ENCODE measurements around the gene GABRB3.

The GABRB3 gene

DNA sequence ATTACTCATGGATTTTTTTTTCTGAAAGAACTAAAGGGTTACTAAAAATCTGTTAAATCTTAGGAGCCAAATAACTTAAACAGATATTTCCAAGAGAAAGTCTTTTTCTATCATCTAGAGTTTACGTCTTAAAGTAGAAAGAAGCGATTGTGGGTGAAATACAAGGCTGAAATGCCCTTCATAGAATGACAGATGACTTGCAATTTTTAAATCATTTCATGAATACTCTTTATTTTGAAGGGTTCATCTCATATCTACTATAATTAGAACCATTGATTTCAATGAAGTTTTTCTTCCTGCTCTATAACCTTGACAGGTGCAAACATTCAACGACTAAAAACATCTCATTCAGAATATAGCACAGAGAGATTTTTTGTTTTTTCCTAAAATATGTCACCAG, 217.0 kb downstream of the GABRB3 start:
- no peak for DNase-seq (ENCODE audit: low read depth in 2 of 2)

DNA sequence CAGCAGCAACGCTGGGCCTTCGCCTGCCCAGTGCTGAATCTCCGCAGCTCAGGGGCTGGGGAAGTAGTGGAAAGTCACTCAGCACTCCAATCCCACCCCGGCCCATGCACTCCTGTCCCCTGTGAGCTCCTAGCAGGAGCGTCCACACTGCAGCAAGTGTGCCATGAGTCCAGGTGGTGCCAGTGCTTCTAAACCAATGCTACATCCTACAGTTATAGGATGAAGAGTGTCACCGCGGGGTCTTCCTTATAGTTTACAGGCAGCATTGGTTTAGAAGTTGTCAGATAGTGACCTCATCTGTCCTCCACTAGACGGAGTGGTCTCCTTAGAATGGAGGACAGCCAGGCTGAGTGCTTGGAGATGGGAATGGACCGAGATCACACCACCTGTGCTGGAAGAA, 221.4 kb downstream of the GABRB3 start:
- no peak for DNase-seq (ENCODE audit: low read depth in 2 of 2)

DNA sequence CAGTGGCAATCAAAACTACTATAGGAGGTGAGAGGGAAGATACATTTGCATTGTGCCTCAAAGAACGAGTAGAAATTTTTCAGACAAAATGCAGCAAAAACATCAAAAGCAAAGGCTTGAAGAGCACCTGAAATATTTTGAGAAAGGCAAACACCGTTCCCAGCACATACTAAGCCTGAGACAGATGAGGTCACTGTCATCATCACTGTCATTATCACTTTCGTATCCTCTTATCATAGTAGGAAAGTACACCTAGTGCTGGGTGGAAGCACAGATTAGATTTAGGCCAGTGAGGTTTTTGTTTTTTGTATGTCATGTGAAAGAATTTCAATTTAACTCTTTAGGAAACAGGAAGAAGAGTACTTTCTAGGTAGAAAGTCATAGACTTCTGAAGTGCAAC, 222.0 kb downstream of the GABRB3 start:
- no peak for DNase-seq (ENCODE audit: low read depth in 2 of 2)

DNA sequence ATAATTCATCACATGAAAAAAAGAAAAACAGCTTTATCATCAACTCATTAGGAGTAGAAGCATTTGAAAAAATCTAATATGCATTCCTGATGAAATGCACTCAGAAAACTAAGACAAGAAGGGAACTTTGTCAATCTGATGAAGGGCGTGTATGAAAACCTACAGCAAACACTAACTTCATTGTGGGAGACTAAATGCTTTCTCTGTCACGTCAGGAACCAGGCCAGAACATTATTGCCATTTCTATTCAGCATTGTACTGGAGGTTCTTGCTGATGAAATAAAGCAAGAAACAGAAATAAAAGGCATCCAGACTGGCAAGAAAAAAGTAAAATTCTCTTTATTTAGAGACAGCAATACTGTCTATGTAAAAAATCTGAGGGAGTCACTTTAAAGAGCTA, 235.2 kb downstream of the GABRB3 start:
- DNase-seq (ENCODE audit: low read depth in 2 of 2): no peak

DNA sequence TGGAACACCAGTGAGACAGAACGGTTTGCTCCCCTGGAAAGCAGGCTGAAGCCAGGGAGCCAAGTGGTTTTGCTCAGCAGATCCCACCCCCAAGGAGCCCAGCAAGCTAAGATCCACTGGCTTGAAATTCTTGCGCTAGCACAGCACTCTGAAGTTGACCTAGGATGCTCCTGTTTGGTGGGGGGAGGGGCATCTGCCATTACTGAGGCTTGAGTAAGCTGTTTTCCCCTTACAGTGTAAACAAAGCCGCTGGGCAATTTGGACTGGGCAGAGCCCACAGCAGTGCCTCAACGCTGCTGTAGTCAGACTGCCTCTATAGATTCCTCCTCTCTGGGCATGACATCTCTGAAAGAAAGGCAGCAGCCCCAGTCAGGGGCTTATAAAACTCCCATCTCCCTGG, 241.4 kb downstream of the GABRB3 start:
- DNase-seq (ENCODE audit: low read depth in 2 of 2): no peak

DNA sequence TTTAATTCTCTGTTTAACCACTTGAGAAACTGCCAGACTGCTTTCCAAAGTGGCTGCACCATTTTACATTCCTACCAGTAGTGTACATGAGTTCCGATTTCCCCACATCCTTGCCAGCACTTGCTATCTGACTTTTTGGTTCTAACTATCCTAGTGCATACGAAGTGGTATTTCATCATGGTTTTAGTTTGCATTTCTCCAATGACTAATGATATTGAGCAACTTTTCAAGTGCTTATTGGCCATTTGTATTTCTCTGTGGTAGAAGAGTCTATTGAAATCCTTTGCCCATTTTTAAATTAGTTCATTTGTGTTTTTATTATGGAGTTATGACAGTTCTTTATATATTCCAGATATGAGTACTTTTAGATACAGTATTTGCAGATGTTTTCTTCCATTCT, 247.8 kb downstream of the GABRB3 start:
- DNase-seq (ENCODE audit: low read depth in 2 of 2): no peak

DNA sequence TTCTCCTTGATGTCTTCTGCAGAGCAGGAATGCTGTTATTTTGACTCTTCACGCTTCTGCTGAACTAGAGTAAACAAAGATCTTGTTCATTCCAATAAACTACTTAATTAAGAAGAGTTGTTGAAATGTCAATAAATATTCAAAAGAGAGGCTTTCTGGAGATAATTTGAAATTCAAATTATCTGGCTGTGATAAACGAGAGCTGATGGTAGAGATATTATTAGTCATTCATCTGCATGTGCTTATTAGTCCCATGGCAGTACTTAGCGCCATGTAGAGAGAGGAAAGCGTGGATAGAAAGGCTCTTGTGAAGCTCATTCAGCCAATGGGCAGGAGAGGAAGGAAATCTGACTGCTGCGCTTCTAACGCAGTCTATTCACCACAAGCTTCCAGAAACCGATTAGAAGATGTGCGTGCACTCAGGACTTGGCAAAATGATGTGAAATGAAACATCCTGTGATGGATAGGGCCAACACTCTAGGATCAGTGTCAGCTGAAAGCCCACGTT, 251.1 kb downstream of the GABRB3 start:
- DNase-seq (ENCODE audit: low read depth in 2 of 2): no peak

DNA sequence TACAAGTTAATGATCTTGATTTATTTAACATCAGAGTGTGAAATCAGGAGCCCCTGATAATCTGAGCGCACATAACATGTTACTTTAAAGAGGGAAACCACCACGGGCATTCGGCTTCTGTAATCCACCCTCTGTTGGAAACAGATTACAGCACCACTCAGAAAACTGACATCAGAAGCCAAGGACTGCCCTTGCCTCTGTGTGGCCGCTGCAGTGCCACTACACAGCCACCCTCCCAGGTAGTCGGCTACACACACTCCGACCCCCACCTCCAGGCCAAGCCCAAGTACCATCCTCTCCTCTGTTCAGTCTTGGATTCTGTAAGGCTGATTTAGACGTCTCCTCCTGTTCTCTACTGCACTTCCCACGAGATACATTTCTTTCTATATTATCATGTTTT, 251.7 kb downstream of the GABRB3 start:
- DNase-seq (ENCODE audit: low read depth in 2 of 2): no peak

DNA sequence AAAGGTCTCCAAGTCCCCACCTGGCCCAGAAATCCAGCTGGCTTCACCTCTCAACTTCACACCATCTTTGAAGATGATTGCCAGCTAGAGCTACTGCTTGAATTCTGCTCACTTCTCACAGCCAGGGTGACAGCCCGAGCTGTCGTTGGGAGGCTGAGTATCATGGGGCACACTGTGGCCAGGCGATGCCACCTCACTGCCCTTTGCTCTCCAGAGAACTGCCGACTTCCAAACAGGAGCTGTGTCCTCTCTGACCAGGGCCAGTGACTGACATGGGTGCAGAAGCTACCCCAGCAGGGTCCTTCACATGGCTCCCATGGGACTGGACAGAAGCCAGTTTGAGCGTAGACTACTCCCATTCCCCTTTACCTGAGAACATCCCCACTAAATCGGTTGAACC, 254.0 kb downstream of the GABRB3 start:
- DNase-seq (ENCODE audit: low read depth in 2 of 2): no peak

DNA sequence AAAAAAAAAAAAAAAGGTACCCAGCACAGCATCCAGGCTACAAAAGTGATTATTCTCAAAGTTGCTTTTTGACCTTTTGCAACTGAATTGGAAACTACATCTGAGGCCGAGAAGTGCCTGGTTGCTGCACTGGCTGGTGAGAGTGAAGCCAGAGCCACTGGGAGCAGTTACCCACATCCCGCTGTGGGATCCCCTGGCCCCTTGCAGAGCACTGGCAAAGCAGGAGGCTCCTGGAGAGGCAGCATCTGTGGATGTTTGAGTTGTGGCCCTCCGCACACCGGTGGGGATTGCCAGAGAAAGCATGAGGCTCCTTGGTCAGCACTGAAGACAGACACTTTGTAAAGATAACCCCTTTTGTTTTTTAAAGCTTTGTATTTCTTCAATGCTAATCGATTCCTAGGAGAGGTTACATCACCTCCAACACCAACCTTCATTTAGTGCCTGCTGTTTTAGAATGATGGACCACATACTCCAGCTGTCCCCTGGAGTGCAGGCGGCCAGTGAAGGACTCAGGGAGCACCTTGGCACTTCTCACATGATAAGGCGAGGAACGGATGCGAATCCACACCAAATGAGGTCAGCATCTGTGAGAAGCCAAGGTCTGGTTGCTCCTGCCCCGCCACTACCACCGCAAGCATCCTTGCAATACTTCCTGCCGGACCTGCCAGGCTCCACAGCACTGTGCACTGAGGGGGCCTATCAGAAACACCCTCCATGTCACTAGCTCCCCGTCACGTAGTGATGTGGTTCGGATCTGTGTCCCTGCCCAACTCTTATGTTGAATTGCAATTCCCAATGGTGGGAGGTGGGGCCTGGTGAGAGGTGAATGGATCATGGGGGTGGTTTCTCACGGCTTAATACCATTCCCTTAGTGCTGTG, 256.5 kb downstream of the GABRB3 start:
- DNase-seq (ENCODE audit: low read depth in 2 of 2): no peak

DNA sequence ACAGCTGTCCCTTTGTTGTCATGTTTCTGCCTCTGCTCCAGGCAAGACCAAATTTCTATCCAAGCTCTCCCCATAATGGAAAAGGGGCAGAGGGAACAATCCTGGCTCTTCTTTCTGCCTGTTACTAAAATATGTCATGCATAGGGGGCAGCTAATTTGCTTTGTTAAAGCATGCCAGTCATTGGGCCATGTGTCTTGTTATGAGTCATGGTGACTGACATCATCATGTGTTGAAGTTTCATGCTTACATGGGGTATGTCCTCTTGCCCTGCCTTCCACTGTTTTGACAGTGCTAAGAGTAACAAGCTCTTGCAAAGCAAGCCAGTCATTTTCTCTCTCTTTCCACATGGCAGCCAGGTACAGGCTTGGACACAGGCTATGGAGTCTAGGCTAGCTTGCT, 268.9 kb downstream of the GABRB3 start:
- no peak for DNase-seq (ENCODE audit: low read depth in 2 of 2)

Measured in stimulated activated CD8-positive, alpha-beta memory T cell treated with anti-CD3 and anti-CD28 coated beads, Interleukin-15, amount 100 ng/mL, for 48 hours (primary cell).